Progenitor cell of endocrine pancreas (in vitro differentiated cells): ENCODE data around the gene SF3B6. TPM values are rescaled to one million over a fixed set of nuclear protein-coding genes. Genes with fewer than 3 reads are reported as not detected.

Experiments
- DNase-seq: peaks from one replicate; pipeline ENCODE4 v3.0.0; 2021; ENCODE audit warnings: low spot score; ENCODE audit not compliant: unreplicated experiment
- H3K27ac Mint-ChIP-seq: 2 replicates; pipeline ENCODE4 v1.8.0; 2021; ENCODE audit warnings: mild to moderate bottlenecking, moderate library complexity, mixed read lengths
- H3K27me3 Mint-ChIP-seq: 2 replicates; pipeline ENCODE4 v1.8.0; 2021; ENCODE audit warnings: mixed read lengths
- H3K36me3 Mint-ChIP-seq: 2 replicates; pipeline ENCODE4 v1.8.0; 2022; ENCODE audit warnings: mixed read lengths; ENCODE audit not compliant: insufficient read depth
- H3K4me1 Mint-ChIP-seq: 2 replicates; pipeline ENCODE4 v1.8.0; 2021; ENCODE audit warnings: low read depth, mixed read lengths
- H3K4me3 Mint-ChIP-seq: 2 replicates; pipeline ENCODE4 v1.8.0; 2021; ENCODE audit warnings: low read depth, mild to moderate bottlenecking, moderate library complexity, mixed read lengths
- H3K9me3 Mint-ChIP-seq: 2 replicates; pipeline ENCODE4 v1.8.0; 2021; ENCODE audit warnings: low read depth, mixed read lengths
- long read RNA-seq: library from polyadenylated mRNA; unstranded; transcript quantifications from one replicate; pipeline ENCODE4 v2.0.0, GENCODE V29; 2020
- total RNA-seq: library from RNA; stranded (reverse); gene quantifications from 2 replicates; pipeline ENCODE4 v1.2.1, GENCODE V29; 2021
- TF ChIP-seq, protein P1 (sequence below): fragments of 200-600 bp; sonication (generic); IDR thresholded peaks from one replicate; pipeline ENCODE4 v1.5.0; 2021; ENCODE audit warnings: antibody characterized with exemption, mild to moderate bottlenecking; ENCODE audit not compliant: unreplicated experiment

SF3B6 gene, protein sequence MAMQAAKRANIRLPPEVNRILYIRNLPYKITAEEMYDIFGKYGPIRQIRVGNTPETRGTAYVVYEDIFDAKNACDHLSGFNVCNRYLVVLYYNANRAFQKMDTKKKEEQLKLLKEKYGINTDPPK
- 93.3 and 101 TPM in 2 replicates for total RNA-seq
- long read RNA-seq, transcript SF3B6-201 (4 exons, 770 nt) = major isoform, 30 of 31 reads
- long read RNA-seq, partial matches to known transcripts = 0 of 31 reads
- long read RNA-seq, other reads (novel, unspliced or antisense) = 1 of 31 reads

DNA sequence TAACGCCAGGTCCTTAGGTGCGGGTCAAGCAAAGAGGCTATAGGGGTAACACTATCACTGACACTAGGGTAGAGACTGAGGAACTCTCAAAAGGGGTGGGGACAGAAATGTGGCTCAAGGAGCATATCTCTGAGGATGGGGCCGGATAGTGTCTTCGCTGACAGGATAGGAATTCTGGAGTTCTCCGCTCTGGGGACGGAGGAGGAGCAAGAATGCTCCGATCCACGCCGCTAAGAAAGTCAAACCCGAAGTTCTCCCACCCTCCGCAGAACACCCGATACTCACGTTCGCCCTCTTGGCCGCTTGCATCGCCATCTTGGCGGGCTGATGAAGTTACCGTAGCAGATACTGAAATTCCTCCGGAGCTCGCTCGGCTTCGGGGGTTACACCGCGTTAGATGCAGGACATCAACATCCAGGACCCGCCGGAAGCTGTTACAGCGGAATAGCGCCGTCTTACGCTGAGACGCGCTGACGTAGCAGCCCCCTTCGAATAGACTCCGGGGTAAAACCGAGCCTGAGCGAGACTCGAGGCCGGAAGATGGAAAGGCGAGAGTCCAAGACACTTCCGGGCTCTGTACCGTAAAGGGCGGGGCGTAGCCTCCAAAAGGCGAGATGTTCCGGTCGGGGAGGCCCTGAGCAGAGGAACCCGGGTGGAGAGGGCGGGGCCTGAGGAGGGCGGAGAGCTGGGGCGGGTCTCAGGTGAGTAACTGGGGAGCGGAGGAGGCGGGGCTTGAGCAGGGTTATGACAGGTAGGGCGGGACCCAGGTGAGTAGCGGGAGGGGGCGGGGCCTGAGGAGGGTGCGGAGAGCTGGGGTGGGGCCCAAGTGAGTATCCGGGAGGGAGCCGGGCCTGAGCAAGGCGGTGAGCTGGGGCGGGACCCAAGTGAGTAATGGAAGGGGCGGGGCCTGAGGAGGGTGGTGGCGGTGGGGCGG, at the start of gene SF3B6:
TSS of gene SF3B6 (minus strand) at position 412 of the 934 bp plus-strand sequence. CDS start at position 315, 97 bp downstream.
- Mint-ChIP-seq H3K27me3 (no peaks in the 10 kb centered on the region), H3K27ac (peak within 1 kb of the TSS; percentile 97), H3K9me3 (no peaks in the 10 kb centered on the region), H3K36me3 (peaks cover 18% of the 10 kb centered on the region), H3K4me1 (peaks cover 20% of the 10 kb centered on the region), H3K4me3 (peak within 1 kb of the TSS; percentile 98)
- peak; percentile 100 for DNase-seq
- TF ChIP-seq, protein P1, sequence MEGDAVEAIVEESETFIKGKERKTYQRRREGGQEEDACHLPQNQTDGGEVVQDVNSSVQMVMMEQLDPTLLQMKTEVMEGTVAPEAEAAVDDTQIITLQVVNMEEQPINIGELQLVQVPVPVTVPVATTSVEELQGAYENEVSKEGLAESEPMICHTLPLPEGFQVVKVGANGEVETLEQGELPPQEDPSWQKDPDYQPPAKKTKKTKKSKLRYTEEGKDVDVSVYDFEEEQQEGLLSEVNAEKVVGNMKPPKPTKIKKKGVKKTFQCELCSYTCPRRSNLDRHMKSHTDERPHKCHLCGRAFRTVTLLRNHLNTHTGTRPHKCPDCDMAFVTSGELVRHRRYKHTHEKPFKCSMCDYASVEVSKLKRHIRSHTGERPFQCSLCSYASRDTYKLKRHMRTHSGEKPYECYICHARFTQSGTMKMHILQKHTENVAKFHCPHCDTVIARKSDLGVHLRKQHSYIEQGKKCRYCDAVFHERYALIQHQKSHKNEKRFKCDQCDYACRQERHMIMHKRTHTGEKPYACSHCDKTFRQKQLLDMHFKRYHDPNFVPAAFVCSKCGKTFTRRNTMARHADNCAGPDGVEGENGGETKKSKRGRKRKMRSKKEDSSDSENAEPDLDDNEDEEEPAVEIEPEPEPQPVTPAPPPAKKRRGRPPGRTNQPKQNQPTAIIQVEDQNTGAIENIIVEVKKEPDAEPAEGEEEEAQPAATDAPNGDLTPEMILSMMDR = no peak

DNA sequence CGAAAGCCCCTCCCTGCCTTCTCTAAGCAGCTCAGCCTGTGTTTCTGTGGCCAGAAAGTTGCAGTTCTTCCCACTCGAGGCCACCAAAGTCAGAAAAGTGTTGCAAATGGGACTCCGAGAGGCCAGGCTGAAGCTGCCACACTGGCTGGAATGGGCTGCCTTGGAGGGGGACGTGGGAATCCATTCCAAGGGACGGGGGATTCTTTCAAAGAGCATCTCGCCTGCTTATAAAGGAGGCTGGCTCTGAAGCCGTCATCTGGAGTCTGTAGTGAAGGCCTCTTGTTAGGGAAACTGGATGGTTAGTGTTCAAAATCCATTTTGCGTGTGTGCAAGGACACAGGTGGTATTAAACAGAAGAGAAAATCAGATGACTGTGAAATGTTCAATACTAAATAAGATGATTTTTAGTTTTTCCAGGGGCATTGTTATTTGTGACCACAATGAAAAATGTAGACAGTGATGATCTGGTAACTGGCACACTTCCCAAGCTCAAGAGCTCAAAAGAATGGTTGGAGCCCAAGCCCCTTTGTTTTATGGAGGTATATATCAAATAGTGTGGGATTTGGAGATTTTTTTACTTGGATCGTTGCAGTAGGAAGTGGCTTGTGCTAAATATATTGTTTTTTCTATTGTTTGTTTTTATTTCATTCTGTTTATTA, 47.9 kb upstream of the SF3B6 start:
- TF ChIP-seq, protein P1 = no peak
- DNase-seq = no peak
- Mint-ChIP-seq H3K36me3 (peaks cover 7% of the 10 kb centered on the region), H3K4me1 (peaks cover 10% of the 10 kb centered on the region), H3K27ac (peak overlapping the region; percentile 97), H3K27me3 (no peaks in the 10 kb centered on the region), H3K9me3 (no peaks in the 10 kb centered on the region), H3K4me3 (peak overlapping the region; percentile 83)

DNA sequence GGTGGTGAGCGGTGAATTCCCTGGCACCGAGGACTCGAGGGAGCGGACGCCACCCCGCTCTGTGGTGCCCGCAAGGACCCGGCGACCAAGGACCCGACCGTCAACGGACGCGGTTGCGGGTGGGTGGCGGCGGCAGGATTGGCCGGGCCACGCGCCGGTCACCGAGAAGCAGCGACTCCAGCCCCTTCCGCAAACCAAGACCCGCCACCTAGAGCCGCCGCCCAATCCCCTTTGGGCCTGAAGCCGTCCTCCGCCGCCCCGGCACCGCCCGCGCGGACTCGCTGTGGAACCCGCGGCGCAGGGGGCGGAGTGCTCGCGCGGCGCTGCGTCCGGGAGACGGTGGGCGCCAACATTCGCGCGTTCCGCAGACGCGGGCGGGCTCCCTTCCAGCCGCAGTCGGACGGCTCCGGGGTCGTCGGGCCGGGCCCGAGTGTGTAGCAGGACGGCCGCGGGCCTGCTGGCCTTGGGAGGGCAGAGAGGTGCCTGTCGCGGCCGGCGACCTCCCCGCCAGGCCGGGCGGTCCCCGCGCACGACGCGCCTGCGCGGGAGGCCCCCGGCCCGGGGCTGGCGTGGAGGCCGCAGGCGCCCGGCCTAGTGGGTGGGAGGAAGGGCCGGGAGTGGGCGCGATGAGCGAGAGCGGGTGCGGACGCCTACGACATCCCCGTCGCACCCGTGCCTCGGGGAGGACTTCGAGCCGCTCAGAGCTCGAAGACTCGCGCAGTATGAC, 47.2 kb upstream of the SF3B6 start, which contains the start of the genes FAM228B and PFN4:
TSS of gene FAM228B (plus strand) at position 275 of the 727 bp plus-strand sequence. CDS start 893 bp downstream, outside the sequence.
TSS of gene PFN4 (minus strand) at position 140 of the 727 bp plus-strand sequence. CDS start 799 bp downstream, outside the sequence.
- no peaks in the 10 kb centered on the region for H3K27me3 Mint-ChIP-seq
- H3K27ac Mint-ChIP-seq = peak within 1 kb of the TSS; percentile 97
- TF ChIP-seq, protein P1 = no peak
- DNase-seq = peak; percentile 66
- H3K9me3 Mint-ChIP-seq = no peaks in the 10 kb centered on the region
- H3K4me3 Mint-ChIP-seq = peak within 1 kb of the TSS; percentile 83
- peaks cover 7% of the 10 kb centered on the region for H3K36me3 Mint-ChIP-seq
- peaks cover 10% of the 10 kb centered on the region for H3K4me1 Mint-ChIP-seq

DNA sequence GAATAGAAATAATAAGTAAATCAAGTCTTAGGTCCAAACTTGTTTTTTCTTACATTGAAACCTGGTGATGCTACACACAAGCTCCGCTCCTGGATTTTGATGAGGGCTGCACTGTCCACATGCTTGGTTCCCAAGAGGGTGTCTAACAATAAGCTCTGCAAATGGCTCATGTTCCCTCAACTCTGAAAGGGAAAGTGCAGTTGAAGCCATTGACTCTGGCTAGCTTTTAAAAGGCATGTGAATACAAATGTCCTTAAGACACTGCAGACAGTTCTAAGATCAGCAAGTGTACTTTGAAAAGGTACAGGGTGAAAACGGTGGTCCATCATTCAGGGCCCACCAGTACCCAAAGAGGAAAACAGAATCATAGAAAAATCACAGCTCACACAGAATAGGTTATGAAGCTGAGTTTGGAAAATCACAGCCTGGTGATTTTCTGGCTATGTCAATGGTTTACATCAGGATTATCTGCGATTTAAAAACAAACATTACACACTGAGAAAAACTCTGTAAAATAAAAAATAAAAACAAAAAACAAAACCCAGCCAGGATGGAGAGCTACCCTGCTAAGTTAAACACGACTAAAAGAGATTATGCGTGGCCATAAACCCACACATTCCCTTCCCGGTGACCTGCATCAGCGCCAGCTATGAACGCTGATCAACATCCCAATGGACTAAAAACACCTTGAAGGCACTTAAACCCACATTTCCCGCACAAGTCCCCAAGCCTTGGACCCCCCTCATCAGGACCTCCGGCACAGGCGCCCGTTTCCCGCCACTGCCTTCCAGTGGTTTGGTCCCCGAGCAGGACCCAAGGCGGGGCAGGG, 46.5 kb upstream of the SF3B6 start:
- Mint-ChIP-seq H3K9me3 (no peaks in the 10 kb centered on the region), H3K4me1 (peaks cover 11% of the 10 kb centered on the region), H3K27me3 (no peaks in the 10 kb centered on the region), H3K36me3 (peaks cover 5% of the 10 kb centered on the region), H3K4me3 (peak overlapping the region; percentile 82), H3K27ac (peak overlapping the region; percentile 91)
- DNase-seq = no peak
- TF ChIP-seq, protein P1 = no peak
